NCI-H2227 (cell line): Measurements from ENCODE around the gene TREX2.
"Not testable (repeated sequence)": the region's sequence is repeated elsewhere in the genome, so short reads cannot be mapped to it uniquely, and the experiment has no call there.

Experiments
- DNase-seq: peaks from one replicate; lab custom pipeline; 2025; ENCODE audit not compliant: unreplicated experiment; lab: John Stamatoyannopoulos, UW

The TREX2 gene

DNA sequence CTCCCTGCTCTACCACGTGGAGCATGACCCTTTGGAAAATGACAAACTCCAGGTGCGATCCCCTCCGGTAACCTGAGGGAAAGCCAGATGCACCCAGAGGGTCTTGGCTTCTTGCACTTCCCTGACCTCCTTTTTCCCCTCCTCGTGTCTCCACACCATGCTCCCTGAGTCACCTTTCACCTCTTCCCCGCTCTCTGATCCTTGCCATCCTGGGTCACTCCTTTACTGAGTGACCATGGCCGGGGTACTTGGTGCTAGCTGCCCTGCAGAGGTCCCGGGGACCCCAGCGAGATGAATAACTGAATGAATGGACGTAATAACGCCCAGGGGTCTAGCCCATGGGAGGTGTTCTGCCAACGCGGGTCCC lies 35.0 kb downstream of the TREX2 start:
- DNase-seq, result no peak

DNA sequence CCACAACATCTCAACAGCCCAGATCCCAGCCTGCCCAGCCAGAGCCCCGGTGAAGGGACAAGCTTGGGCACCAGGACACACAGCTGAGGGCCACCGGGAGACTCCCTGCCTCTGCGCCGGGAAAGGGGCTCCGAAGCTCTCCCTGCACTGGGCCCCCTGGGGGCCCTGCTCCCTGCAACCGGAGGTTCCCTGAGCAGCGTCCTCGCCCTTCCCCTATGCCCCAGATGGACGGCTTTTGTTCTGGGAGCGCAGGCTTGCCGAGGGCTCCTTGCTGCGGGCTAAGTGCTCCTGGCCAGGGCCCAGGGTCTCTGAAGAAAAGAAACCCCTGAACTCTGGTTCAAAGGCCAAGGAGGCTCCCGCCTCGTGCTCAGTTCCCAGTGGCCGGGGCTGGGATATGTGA lies 35.5 kb downstream of the TREX2 start:
- DNase-seq, result no peak

DNA sequence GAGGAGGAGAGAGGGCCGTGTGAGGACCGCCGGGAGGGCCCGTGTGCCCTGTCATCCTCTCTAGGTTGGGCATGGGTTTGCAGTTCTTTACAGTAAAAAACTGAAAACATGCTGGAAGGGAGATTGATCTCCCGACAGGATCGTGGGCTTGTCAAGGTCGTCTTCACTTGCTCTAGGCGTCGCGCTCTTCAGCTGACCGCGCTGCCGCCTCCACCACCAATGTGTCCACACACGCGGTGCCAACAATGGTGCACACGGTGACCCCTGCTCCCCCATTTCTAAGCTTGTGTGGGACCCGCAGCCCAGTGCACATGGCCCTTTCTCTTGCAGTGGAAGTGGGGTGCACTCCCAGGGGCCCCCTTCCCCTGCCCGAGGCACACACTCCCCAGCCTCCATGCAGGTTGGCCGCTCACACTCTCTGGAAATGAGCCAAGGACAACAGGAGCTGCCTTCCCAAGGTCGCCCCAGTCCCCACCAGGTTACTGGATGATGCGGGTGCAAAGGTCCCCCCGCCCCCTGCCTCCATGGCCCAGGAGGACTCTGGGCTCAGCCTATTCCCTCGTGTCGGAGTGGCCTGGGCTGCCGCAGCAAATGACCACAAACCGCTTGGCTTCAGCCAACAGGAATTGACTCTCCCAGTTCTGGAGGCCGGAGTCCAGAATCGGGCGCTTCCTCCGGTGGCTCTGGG lies 36.3 kb downstream of the TREX2 start:
- no peak for DNase-seq

DNA sequence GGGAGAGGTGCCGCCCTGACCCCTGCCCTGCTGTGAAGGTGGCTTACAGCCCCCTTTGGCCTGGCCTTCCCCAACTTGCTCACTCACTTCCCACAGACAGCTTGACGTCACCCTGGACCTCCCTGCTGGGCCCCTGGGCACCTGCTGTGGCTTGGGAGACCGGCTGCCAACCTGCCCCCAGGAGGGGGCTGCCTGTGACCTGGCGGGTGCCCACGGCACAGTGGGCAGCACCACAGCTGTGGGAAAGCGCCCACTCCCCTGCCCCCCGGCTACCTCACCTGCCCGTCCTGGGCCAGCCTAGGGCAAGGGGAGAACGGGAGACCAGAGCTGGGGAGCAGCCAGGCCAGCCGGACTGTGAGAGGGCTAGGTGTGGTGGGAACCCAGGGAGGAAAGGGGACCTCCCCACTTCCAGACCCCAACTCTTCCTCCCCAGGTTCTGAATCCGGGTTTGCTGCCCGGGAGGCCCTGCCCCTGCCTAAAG lies 36.9 kb downstream of the TREX2 start:
- DNase-seq, result no peak

DNA sequence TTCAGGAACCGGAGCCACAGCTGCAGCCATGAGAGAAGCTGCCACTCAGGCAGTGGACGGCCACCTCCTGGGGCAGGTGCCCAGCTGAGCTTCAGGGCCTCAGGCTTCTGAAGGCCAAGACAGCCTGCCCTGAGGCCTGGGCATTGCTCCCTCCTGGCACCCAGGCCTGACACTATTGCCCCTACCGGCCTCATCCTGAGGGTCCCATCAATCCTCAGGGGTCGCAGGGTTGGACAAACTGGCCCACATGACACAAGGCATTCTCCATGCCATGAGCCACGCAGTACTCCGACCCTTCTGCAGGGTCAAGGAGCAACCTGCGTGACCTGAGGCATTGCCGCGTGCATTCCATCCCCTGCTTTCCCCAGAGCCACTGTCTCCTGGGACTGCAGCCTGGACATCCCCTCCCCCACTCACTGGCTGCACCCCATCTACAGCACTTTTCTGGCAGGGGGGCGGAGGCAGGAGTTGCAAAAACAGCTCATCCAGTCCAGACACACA lies 37.6 kb downstream of the TREX2 start:
- DNase-seq, result no peak

DNA sequence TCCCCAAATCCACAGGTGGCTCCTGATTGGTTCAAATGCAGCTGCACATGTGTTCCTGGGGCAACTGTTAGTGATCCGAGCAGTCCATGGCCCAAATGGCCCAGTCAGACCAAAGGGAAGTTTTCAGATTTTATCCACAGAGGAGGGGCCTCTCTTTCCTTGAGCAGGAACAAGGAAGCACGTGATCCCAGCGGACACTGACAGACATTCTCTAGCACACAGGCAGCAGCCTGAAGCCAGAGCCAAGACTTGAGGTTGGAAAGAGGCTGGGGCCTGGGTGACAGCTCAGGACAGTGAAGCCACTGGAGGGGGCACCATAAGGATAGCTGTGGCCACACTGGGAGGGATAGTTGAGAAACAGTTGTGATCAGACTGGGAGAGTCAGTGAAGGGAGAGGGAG lies 38.1 kb downstream of the TREX2 start:
- no peak for DNase-seq

DNA sequence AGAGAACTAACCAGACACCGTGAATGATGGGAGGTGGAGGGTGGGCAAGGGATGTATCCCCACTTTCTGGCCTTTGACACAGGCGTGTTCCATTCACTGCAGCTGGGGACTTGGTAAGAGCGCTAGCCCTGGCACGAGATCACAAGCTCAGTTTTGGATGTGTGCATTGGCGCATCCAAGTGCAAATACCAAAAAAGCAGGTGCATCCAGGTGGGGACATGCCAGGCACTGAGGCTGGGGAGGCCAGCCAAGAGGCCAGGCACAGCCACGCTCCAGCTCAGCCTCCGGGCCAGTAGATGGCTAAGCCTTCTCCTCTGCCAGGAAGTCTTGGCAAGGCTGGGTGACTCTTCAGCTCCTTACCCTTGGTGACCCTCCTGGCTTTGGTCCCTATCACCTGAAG lies 39.0 kb downstream of the TREX2 start:
- DNase-seq, result no peak

DNA sequence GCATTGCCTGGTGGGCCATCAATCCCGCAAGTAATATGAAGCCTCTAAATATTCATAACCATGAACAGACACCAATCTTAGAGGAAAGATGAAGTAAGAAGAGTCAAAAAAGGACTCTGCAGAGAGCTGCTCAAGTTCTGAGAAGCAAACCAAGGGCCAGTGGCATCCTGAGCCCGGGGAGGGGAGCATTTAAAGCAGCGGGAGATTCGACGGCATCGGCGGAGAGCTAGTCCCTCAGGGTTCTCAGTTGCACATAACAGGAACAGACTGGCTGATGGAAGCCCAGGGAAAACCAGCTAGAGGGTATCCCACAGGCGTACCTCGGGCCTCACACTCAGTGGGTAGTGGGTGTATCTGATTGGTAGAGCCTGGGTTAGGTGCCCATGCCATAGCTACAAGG lies 39.8 kb downstream of the TREX2 start:
- no peak for DNase-seq

DNA sequence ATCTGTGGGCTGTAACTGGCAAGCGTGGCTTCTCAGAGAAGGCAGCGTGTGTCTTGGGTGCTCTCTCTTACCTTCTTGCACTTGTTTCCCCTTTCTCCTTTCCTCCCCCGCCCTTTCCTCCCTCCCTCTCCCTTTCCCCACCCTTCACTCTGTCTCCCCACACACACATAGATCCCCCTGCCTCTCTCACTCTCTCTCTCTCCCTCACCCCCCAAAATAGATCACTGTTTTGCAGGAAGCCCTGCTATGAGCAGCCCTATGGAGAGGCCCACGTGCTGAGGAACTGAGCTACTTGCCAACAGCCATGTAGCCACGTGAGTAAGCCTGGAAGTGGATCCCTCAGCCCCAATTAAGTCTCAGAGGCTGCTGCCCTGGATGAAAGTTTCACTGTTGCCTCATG lies 40.4 kb downstream of the TREX2 start:
- DNase-seq, result no peak

DNA sequence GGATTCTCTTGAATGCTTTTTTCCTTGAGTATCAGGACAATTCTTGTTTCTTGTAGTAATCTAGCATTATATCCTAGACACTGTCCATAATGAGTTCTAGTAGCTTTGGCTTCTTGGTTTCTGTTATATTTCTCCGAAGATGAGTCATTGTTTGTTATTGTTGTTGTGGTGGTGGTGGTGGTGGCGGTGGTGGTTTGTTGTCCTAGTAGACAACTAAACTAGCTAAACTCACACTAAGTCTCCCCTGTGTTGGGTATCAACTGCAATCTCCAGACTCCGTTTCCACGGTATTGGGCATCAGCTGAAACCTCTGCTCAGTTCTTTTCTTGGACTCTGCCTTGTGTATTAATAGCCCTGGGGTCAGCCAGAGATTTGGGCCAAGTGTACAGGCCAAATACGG lies 41.5 kb downstream of the TREX2 start:
- DNase-seq, result not testable (repeated sequence)

DNA sequence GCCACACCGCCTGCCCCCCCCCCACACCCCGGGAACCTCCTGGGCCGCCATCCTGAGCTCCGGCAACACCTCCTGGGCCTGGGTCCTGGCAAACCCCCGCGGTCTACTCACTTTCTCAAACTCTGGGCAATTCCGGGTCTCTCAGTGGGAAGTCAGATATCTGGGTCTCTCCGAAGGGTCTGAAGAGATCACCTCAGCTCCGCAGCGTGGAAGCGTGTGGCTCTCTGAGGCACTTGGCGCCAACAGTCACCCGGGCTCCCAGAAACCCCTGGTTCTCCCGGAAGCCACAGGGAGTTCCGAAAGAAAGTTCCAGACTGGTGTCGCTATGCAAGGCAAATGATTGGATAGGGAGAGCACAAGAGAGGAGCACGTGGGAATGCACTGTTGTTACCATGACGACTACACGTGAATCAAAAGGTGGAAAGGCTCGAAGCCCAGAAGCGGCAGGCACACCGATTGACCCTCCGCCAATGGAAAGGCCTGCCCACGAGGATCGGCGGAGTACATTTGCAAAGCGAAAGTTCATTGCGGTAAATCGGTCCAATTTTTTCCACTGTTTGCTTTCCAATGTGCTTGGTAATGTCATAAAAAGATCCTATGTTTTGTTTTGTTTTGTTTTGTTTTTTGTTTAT lies 44.6 kb downstream of the TREX2 start, which contains the start of gene PNMA6E:
Gene PNMA6E (minus strand): TSS at position 218 of the 632 bp plus-strand sequence. CDS start 2,501 bp downstream, outside the sequence.
- DNase-seq, result no peak

DNA sequence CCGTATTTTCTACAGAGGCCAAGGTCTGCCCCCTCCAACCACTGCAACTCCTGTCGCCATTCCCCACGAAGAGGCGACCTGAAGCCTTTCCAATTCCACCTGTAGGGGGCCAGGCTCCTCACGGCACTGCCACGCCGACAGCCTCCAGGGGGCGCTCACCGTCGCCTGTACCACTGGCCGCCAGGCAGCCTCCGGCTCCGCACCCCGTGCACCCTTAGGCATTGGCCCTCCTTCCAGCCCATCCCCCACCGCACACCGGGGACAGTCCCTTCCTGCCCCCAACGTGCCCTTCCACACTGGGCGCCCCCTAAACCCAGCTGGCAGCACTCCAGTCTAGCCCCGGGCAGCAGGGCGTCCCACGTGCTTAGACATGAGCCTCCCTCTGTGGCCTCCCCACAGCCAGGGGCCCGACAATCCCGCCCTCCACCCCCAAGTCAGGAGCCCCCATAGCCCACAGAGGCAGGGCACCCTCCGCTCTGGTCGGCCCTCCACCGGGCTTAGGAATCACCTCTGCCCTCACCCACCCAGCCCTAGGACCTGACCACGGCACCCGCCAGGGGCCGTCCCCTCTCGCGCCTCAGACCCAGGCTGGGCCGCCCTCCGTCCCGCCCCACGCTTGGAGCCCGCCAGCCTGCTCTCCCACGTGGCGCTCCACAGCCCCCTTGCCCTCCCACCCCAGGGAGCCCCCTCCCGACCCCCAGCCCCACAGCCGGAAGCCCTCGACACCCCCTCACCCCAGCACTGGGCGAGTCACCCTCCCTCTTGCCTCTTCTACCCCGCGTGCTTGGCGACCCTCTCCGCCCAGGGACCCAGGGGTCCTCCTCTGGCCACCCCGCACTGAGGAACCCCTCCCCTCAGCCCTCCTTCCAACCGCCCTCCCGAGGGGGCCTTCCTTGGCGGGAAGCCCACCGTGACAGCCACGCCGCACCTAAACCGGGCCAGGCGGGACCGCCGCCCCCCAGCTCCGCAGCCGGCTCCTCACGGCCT lies 45.4 kb downstream of the TREX2 start:
- peak; percentile 9 for DNase-seq

DNA sequence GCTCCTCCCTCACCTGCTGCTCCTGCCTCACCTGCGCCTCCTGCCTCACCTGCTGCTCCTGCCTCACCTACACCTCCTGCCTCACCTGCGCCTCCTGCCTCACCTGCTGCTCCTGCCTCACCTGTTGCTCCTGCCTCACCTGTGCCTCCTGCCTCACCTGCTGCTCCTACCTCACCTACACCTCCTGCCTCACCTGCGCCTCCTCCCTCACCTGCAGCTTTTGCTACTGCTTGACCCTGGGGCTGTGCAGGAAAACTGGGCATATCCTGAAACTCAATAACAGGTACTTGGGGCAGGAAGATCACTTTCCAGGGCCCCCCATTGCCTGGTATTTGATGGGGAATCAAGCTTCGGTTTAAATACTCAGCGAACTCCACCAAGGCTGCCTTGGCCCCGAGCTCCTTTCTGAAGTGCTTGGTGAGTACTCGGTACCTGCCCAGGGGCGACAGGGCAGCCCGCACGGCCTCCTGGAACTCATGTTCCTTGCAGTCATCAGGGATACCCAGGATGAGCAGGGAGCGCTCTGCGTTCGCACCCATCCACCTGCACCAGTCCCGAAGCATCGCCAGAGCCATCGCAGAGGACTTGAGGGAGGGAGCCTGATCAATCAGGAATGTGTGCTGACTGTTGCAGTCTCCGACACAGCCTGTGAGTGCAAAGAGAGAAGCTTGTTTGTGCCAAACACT lies 47.4 kb downstream of the TREX2 start:
- DNase-seq, result no peak

DNA sequence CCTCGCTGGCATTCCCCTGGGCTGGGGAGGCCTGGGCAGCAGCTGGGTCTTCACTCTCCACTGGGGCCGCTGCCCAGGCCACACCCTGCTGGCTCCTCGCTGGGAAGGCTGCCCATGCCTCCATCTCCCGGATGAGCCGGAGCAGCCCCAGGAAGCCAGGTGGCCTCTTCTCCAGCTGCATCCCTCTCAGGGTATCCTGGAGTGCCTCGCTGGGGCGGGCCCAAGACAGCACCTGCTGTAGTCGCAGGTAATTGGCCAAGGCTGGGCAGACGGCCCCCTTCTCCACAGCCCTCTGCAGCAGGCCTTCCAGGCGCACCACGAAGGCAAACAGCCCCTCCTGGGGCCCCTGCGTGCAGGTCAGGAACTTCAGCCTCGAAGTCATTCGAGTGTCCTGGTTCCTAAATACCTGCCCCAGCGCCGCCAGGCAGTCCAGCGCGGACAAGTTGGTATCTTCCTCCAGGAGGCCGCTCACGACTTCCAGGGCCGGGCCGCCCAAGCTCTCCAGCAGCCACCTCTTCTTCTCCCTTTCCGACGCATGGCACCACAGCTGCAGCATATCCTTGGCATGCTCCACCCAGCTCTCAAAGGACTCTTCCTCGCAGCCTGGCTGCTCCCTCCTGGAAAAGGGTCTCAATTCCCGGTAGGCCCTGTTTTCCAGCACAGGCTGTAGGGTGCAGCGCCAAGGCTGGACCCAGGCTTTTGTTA lies 48.4 kb downstream of the TREX2 start:
- no peak for DNase-seq

DNA sequence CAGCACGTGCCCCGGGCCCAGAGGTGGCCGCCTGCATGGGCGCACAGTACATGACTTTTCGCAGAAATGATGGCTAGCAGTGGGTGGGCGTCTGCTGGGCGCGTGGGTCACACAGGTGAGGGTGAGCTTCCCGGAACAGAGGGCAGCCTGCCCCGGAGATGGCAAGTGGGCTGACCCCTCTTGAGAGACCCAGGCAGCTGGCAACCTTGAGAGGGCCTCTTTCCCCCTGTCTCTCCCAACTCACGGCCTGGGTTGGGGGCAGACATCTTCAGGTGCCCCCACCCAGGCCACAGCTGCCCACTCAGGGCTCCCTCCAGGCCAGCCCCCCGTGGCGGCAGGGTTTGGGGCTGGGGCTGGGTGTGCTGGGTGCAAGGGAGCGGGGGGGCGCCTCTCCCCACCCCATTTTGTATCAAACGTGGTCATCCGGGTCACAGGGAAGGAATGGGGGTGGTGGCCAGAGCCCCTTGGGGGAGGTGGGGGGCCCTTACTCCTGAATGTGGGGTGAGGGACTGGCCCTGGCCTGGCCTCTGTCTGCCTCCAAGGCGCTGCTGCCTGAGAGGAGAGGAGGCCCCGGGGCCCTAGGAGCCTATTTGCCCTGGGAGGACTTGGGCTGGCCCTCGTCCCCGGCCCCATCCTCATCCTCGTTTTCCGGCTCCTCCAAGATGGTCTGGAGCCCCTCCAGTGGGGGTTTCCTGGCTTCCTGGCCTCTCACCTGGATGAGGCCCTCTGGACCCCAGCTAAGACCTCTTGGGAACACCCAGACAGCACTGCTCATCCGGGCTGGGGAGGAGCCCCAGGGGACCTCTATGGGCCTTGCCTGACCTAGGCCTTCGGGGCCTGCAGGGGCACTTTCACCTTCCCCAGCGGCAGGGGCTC lies 49.3 kb downstream of the TREX2 start:
- no peak for DNase-seq

DNA sequence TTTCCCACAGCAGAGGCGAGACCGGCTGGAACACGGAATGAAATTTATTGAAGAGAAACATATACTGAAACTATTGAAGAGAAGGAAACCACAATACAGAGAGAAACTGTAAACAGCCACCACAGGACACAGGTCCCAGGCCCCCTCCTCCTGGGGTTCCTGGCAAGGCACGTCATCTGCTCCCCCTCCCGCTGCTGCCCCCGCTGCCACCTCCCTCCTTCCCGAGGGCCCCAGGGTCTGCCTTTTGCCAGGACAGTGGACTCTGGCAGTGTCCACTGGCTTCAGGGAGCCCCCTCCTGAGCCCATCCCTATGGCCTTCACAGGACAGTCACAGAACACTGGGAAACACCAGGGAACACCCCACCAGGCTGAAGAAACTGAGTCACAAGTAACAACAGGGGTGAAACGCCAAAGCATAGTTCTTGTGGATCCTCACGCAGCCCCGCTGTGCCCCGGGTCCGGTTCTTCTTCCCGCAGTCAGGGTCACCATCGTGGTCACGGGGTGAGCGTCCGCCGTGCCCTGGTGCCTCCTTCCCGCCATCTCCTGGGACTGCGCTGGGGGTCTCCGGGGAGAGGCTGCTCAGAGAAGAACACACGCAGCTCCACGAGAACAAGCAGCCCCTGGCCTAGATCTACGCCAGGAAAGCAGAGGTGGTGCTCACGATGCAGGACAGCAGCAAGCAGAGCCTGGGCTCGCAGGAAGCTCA lies 50.1 kb downstream of the TREX2 start:
- no peak for DNase-seq

DNA sequence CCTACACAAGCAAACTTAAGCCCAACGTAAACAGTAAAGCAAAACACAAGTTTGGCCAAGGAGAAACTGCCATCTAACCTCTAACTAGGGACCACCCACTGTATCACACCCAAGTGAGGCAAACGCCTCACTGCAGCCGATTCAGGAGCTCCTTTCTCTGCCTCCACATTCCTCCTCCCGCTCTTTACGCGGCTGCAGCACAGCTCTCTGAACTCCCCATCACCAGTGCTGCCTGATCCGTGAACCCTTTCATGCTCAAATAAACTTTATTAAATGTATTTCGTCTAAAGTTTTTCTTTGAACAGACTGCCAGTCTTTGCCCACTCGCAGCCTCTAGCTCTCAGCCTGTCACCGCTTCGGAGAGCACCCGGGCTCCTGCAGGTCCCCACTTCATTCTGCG lies 51.2 kb downstream of the TREX2 start:
- DNase-seq, result no peak
